HEK293 (cell line): Measurements from ENCODE around the gene TNIK.
A peak's percentile ranks its signal among the peaks of the same experiment; 100 is the strongest.

ENCODE experiments used
- CTCF ChIA-PET: fragments of 350-600 bp; formaldehyde crosslinking; extraction: SDS; loops from one replicate; lab custom pipeline; 2021; ENCODE audit warnings: antibody characterized with exemption; lab: Yijun Ruan, JAX
- POLR2A ChIA-PET: fragments of 300-600 bp; formaldehyde crosslinking; extraction: SDS; loops from one replicate; lab custom pipeline; 2020; ENCODE audit warnings: antibody characterized with exemption, inconsistent platforms; lab: Yijun Ruan, JAX
- H3K27ac ChIP-seq: fragments of 200-500 bp; sonication (Bioruptor generic); 2 replicates; pipeline ENCODE4 v1.5.1; 2014; ENCODE audit warnings: low read depth, low read length, control low read depth, inconsistent platforms; ENCODE audit errors: extremely low read depth
- H3K36me3 ChIP-seq, 2 experiments: fragments of 200-500 bp in 1 of 2; sonication (Bioruptor generic) in 1 of 2; 1 replicate in 1 of 2; 2 replicates in 1 of 2; pipeline ENCODE4 v1.5.1; 2014 to 2017; ENCODE audit warnings: inconsistent platforms in 2 of 2, low read length in 2 of 2; ENCODE audit not compliant: control insufficient read depth in 2 of 2, insufficient read depth in 1 of 2
- H3K4me1 ChIP-seq: fragments of 200-500 bp; sonication (Bioruptor generic); 2 replicates; pipeline ENCODE4 v1.5.1; 2014; ENCODE audit warnings: mild to moderate bottlenecking, low read length, inconsistent platforms; ENCODE audit not compliant: control insufficient read depth, insufficient read depth
- H3K4me3 ChIP-seq: 2 replicates; pipeline ENCODE4 v1.5.1; 2011; ENCODE audit warnings: low read depth, mild to moderate bottlenecking, control low read depth, low read length, moderate library complexity
- H3K9me3 ChIP-seq: fragments of 200-500 bp; sonication (Bioruptor generic); 2 replicates; pipeline ENCODE4 v1.5.1; 2014; ENCODE audit warnings: low read depth, low read length, inconsistent platforms; ENCODE audit not compliant: control insufficient read depth, insufficient read depth
- GLI2 ChIP-seq: fragments of 450-650 bp; formaldehyde crosslinking; IDR thresholded peaks from 2 replicates; pipeline ENCODE4; 2017; ENCODE audit warnings: missing biosample characterization, missing genetic modification characterization, low read depth, borderline replicate concordance
- HIC1 ChIP-seq: fragments of 450-650 bp; formaldehyde crosslinking; IDR thresholded peaks from 2 replicates; pipeline ENCODE4 v1.5.1; 2016; ENCODE audit warnings: missing biosample characterization, missing genetic modification characterization
- SALL2 ChIP-seq: fragments of 450-650 bp; formaldehyde crosslinking; IDR thresholded peaks from 2 replicates; pipeline ENCODE4 v1.5.0; 2017; ENCODE audit warnings: missing biosample characterization, mild to moderate bottlenecking, missing genetic modification characterization, borderline replicate concordance
- SETDB1 ChIP-seq: IDR thresholded peaks from one replicate; pipeline ENCODE4 v1.6.1; 2017; ENCODE audit warnings: mild to moderate bottlenecking, low read length, moderate library complexity, mixed read lengths; ENCODE audit not compliant: insufficient read length
- ZFP37 ChIP-seq: fragments of 450-650 bp; formaldehyde crosslinking; IDR thresholded peaks from 2 replicates; pipeline ENCODE4 v1.5.1; 2016; ENCODE audit warnings: missing biosample characterization, missing genetic modification characterization
- ZNF19 ChIP-seq: fragments of 450-650 bp; formaldehyde crosslinking; IDR thresholded peaks from 2 replicates; pipeline ENCODE4; 2016; ENCODE audit warnings: missing biosample characterization, missing genetic modification characterization, low read depth
- ZNF26 ChIP-seq: fragments of 450-650 bp; formaldehyde crosslinking; IDR thresholded peaks from 2 replicates; pipeline ENCODE4 v1.5.1; 2016; ENCODE audit warnings: missing biosample characterization, missing genetic modification characterization
- ZNF341 ChIP-seq: fragments of 450-650 bp; formaldehyde crosslinking; IDR thresholded peaks from 2 replicates; pipeline ENCODE4; 2016; ENCODE audit warnings: low read depth, missing biosample characterization, missing genetic modification characterization
- ZNF366 ChIP-seq: fragments of 450-650 bp; formaldehyde crosslinking; conservative IDR thresholded peaks from 2 replicates; pipeline ENCODE4 v1.5.1; 2016; ENCODE audit warnings: missing biosample characterization, missing genetic modification characterization
- ZNF548 ChIP-seq: fragments of 450-650 bp; formaldehyde crosslinking; IDR thresholded peaks from 2 replicates; pipeline ENCODE4 v1.5.1; 2016; ENCODE audit warnings: missing biosample characterization, missing genetic modification characterization
- ZNF660 ChIP-seq: fragments of 450-650 bp; IDR thresholded peaks from 2 replicates; pipeline ENCODE4 v1.5.1; 2018; ENCODE audit warnings: missing biosample characterization, mild to moderate bottlenecking, missing genetic modification characterization
- ZNF670 ChIP-seq: fragments of 450-650 bp; formaldehyde crosslinking; IDR thresholded peaks from 2 replicates; pipeline ENCODE4 v1.5.1; 2016; ENCODE audit warnings: missing biosample characterization, missing genetic modification characterization, low read depth
- ZNF830 ChIP-seq: fragments of 450-650 bp; IDR thresholded peaks from 2 replicates; pipeline ENCODE4 v1.5.0; 2018; ENCODE audit warnings: missing biosample characterization, missing genetic modification characterization, low read depth, mild to moderate bottlenecking, moderate library complexity
- TF ChIP-seq, protein P1 (sequence below): fragments of 450-650 bp; formaldehyde crosslinking; IDR thresholded peaks from 2 replicates; pipeline ENCODE4 v1.5.1; 2017; ENCODE audit warnings: missing biosample characterization, missing genetic modification characterization
- TF ChIP-seq, protein P2 (sequence below): fragments of 450-650 bp; IDR thresholded peaks from 2 replicates; pipeline ENCODE4 v1.5.1; 2018; ENCODE audit warnings: missing biosample characterization, missing genetic modification characterization

TNIK gene

GRCh38 chr3:171283183-171283847 lies 176.9 kb downstream of the TNIK start:
- no peak overlapping the region for H3K27ac ChIP-seq
- TF ChIP-seq ZNF341 (tag by site-specific recombination) (0 out of 2 replicates have a peak, but pooled peaks have one; percentile 10), ZFP37 (tag by site-specific recombination) (no peak)
- TF ChIP-seq, protein P1, sequence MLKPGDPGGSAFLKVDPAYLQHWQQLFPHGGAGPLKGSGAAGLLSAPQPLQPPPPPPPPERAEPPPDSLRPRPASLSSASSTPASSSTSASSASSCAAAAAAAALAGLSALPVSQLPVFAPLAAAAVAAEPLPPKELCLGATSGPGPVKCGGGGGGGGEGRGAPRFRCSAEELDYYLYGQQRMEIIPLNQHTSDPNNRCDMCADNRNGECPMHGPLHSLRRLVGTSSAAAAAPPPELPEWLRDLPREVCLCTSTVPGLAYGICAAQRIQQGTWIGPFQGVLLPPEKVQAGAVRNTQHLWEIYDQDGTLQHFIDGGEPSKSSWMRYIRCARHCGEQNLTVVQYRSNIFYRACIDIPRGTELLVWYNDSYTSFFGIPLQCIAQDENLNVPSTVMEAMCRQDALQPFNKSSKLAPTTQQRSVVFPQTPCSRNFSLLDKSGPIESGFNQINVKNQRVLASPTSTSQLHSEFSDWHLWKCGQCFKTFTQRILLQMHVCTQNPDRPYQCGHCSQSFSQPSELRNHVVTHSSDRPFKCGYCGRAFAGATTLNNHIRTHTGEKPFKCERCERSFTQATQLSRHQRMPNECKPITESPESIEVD (tag by site-specific recombination): no peak

GRCh38 chr3:171282041-171282440 lies 178.2 kb downstream of the TNIK start:
- Histone ChIP-seq H3K9me3 (no peaks in the 10 kb centered on the region), H3K4me3 (no peak overlapping the region), H3K27ac (no peak overlapping the region), H3K4me1 (no peaks in the 10 kb centered on the region), H3K36me3 (no peaks in the 10 kb centered on the region)
- ChIA-PET POLR2A (no interaction called here), CTCF (no interaction called here)
- no peak for TF ChIP-seq ZNF670 (tag by site-specific recombination)
- no peak for TF ChIP-seq ZNF548 (tag by site-specific recombination)
- TF ChIP-seq ZNF19 (tag by site-specific recombination): no peak
- no peak for TF ChIP-seq GLI2
- TF ChIP-seq ZNF366 (tag by site-specific recombination): no peak
- TF ChIP-seq ZNF830 (tag by site-specific recombination): no peak

More at GRCh38 chr3:171283183-171283847, 176.9 kb downstream of the TNIK start:
- no peaks in the 10 kb centered on the region for H3K4me1 ChIP-seq
- H3K36me3 ChIP-seq: no peaks in the 10 kb centered on the region
- ChIA-PET POLR2A (no interaction called here), CTCF (interaction anchor here (0.6 to 0.7 kb wide), 2 partner anchors 169 to 177 kb away, joined by 3 to 4 read pairs; partner anchors contain the start of gene TNIK)
- no peaks in the 10 kb centered on the region for H3K9me3 ChIP-seq
- H3K4me3 ChIP-seq: no peak overlapping the region

GRCh38 chr3:171281256-171281992 lies 178.8 kb downstream of the TNIK start:
- Histone ChIP-seq H3K27ac (no peak overlapping the region), H3K36me3 (no peaks in the 10 kb centered on the region), H3K4me3 (no peak overlapping the region), H3K9me3 (no peaks in the 10 kb centered on the region), H3K4me1 (no peaks in the 10 kb centered on the region)
- CTCF ChIA-PET: no interaction called here
- POLR2A ChIA-PET: no interaction called here
- no peak for TF ChIP-seq SALL2
- no peak for TF ChIP-seq ZNF26 (tag by site-specific recombination)
- peak; percentile 96 for TF ChIP-seq ZNF660 (tag by site-specific recombination)
- no peak for TF ChIP-seq SETDB1

DNA sequence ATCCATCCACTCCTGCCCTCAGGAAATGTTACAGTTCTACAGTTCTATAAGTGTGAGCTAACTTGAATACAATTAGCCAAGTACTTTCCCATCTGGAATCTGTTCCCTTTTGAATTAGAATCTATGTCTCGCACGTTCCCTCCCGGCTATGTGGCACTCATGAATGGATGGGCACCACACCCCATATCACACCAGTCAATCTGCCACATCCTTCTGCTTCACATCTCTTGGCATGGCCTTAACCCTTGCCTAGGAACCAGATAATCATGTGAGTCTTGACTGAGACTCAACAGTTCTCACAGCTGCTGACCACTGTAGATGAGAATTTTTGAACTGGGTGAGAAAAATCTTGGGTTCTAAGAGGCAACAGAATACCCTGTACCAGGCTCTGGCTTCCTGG lies 180.2 kb downstream of the TNIK start:
- no peaks in the 10 kb centered on the region for H3K4me1 ChIP-seq
- ChIA-PET POLR2A (interaction anchor here (0.8 kb wide), 1 partner anchor 32 kb away, joined by 4 read pairs; no protein-coding TSS in a partner anchor), CTCF (no interaction called here)
- H3K27ac ChIP-seq: no peak overlapping the region
- TF ChIP-seq HIC1: no peak
- TF ChIP-seq, protein P2, sequence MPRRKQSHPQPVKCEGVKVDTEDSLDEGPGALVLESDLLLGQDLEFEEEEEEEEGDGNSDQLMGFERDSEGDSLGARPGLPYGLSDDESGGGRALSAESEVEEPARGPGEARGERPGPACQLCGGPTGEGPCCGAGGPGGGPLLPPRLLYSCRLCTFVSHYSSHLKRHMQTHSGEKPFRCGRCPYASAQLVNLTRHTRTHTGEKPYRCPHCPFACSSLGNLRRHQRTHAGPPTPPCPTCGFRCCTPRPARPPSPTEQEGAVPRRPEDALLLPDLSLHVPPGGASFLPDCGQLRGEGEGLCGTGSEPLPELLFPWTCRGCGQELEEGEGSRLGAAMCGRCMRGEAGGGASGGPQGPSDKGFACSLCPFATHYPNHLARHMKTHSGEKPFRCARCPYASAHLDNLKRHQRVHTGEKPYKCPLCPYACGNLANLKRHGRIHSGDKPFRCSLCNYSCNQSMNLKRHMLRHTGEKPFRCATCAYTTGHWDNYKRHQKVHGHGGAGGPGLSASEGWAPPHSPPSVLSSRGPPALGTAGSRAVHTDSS (tag by site-specific recombination): no peak
- no peaks in the 10 kb centered on the region for H3K9me3 ChIP-seq
- no peaks in the 10 kb centered on the region for H3K36me3 ChIP-seq
- no peak overlapping the region for H3K4me3 ChIP-seq
